Measurements from ENCODE around the gene HSPB3.

The HSPB3 gene

DNA sequence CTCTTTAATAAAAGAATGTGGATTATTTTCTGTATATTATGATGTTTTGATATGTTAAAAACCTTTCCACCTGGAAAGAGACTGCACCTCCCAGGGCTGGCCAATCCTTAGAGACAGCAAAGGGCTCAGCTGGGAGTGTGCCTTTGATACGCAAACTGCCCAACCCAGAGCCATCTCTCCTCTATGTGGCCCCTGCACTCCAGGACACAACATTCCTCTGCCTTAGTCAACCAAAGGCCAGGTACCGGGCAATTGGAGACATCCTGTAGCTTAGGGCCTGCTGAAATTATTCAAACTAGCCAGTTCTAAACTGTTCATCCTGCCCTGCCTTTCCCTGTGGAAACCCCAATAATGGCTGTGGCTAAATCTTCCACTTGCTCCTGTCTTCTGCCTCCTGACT is 5.0 kb upstream of the HSPB3 start:
- in situ Hi-C loops (cut with MboI; ENCODE audit: low sequenced_read_pairs, unreplicated experiment), result no loop called here
- TF ChIP-seq, protein P1, sequence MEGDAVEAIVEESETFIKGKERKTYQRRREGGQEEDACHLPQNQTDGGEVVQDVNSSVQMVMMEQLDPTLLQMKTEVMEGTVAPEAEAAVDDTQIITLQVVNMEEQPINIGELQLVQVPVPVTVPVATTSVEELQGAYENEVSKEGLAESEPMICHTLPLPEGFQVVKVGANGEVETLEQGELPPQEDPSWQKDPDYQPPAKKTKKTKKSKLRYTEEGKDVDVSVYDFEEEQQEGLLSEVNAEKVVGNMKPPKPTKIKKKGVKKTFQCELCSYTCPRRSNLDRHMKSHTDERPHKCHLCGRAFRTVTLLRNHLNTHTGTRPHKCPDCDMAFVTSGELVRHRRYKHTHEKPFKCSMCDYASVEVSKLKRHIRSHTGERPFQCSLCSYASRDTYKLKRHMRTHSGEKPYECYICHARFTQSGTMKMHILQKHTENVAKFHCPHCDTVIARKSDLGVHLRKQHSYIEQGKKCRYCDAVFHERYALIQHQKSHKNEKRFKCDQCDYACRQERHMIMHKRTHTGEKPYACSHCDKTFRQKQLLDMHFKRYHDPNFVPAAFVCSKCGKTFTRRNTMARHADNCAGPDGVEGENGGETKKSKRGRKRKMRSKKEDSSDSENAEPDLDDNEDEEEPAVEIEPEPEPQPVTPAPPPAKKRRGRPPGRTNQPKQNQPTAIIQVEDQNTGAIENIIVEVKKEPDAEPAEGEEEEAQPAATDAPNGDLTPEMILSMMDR (IDR thresholded peaks at IDR 0.05; ENCODE audit: borderline replicate concordance, control extremely low read depth, extremely low read depth, insufficient read depth, missing control alignments), result no peak
- DNase-seq (ENCODE audit: low spot score), result no peak

DNA sequence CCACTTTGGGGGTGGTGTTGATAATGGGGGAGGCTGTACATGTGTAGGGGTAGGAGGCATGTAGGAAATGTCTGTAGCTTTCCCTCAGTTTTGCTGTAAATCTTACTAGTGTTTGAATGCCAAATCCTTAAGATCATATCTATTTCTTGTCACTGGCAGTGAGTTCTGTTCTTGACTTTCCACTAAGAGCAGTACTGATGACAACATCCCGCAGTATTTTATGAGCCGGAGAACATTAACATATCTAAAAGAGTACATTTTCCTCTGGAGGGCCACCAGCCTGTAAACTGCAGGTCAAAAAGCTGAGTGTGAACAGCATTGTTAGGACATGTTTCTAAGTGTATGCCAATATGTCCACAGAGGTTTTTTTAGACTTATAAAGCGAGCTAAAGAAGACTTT is 2.5 kb upstream of the HSPB3 start:
- TF ChIP-seq, protein P1 (IDR thresholded peaks at IDR 0.05; ENCODE audit: borderline replicate concordance, control extremely low read depth, extremely low read depth, insufficient read depth, missing control alignments), result no peak
- in situ Hi-C loops (cut with MboI; ENCODE audit: low sequenced_read_pairs, unreplicated experiment), result no loop called here
- no peak for DNase-seq (ENCODE audit: low spot score)

DNA sequence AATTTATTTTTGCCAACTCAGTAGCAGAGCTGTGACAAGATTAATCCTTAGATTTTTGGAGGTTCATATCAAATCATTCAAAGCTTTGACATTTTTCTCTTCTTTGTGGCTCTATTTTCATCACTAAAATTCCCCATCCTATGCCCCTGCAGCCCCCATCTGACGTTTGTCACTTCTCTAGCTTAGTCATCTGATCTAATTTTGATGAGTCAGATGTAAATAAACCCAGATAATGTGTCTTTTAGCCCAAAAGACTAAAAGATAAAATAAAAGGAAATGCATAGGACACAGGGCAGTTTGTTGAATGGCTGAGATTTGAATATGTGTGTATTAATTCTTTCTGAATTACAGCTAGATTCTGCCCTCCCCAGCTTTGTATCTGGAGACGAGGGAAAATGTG is 897 bp upstream of the HSPB3 start:
- TF ChIP-seq, protein P1 (IDR thresholded peaks at IDR 0.05; ENCODE audit: borderline replicate concordance, control extremely low read depth, extremely low read depth, insufficient read depth, missing control alignments), result no peak

DNA sequence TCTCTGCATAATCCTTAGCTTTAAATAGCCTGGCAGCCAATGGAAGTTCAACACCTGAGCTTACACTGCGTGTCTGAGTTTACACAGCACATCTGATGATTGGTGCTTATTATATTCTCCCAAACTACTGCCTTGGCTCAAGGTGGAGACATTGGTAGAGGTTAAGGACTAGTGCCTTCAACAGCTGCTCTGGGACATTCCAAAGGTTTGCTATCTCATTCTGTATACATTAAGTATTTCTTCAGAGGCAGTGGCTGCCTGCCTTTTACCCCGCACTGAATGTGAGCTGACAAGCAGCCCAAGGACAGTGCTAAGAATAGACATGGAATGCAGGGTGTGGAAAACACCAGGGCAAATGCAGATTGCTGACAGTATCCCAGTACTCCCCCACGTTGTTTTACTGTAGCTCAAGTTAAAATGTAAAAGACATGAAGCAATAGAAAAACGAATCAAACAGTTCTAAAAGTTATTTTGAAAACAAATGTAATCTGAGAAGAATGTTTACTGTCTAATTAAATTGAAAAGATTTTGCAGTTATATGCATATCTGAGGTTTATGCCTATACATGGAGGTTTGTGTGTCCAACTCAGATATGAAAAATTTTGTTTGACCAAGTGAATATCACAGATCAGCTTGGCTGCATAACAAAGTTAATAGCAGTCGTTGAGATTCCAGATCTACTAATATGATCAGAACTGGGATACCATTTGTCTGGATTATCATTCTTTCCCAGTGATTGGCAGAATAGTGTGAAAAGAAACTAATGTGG is 1.8 kb downstream of the HSPB3 start:
- no peak for DNase-seq (ENCODE audit: low spot score)
- in situ Hi-C loops (cut with MboI; ENCODE audit: low sequenced_read_pairs, unreplicated experiment), result no loop called here
- TF ChIP-seq, protein P1 (IDR thresholded peaks at IDR 0.05; ENCODE audit: borderline replicate concordance, control extremely low read depth, extremely low read depth, insufficient read depth, missing control alignments), result no peak

More for the DNA sequence above, 897 bp upstream of the HSPB3 start:
- DNase-seq (ENCODE audit: low spot score), result no peak
- in situ Hi-C loops (cut with MboI; ENCODE audit: low sequenced_read_pairs, unreplicated experiment), result no loop called here

DNA sequence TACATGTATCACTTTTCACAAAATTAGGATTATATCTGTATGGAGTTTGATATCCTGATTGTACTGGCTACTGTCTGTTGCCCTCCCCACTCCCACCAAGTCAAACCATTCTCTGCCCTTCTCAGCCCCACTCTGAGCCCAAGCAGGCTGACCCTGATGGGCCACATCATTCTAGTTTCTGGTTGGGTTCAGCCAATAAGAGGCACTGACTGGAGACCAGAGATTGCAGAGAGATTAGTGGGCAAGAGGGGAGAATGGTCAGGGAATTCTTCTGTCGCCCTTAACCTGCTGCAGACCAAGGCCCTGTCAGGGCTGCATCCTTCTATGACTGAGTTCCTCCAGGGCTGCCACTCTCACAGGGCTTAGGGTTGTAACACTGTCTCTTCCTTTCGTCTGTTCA is 2.7 kb downstream of the HSPB3 start:
- no peak for DNase-seq (ENCODE audit: low spot score)
- TF ChIP-seq, protein P1 (IDR thresholded peaks at IDR 0.05; ENCODE audit: borderline replicate concordance, control extremely low read depth, extremely low read depth, insufficient read depth, missing control alignments), result no peak
- in situ Hi-C loops (cut with MboI; ENCODE audit: low sequenced_read_pairs, unreplicated experiment), result no loop called here

DNA sequence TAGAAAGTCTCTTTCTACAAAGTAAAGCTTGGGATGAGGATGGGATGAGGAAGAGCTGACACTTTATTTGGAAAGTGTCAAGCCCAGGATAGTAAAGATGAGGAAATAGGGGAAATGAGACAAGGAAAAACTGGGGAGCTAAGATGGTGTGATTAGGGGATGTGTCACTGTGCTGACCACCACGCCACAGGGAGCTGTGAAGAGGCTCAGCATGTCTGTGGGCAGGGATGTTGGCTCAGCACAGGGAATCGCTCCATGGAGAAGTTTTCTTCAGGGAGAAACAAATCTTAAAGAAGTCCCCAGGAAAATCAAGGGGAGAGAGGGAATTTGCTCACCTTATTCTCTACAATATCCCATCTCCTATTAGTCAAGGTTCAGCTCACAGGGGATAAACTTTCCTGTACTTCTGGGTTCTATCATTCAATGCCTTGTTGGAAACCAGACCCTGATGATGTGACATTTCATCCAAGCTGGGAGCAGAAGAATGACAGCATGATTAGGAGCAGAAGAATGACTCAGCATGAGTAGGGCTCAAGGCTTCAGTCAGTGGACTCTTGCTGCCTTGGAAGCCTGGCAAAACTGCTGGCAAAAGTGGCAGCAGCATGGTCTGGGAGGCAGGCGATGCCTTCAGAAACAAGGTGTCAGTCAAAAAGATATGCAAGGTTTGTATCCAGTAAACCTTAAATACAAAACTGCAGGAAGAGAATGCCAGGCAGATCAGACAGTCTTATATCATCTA is 4.9 kb downstream of the HSPB3 start:
- DNase-seq (ENCODE audit: low spot score), result no peak

More for the DNA sequence above, 4.9 kb downstream of the HSPB3 start:
- in situ Hi-C loops (cut with MboI; ENCODE audit: low sequenced_read_pairs, unreplicated experiment), result no loop called here
- TF ChIP-seq, protein P1 (IDR thresholded peaks at IDR 0.05; ENCODE audit: borderline replicate concordance, control extremely low read depth, extremely low read depth, insufficient read depth, missing control alignments), result no peak
